Panc1 (cell line): ENCODE data around the gene MYRIP. TPM values are rescaled to one million over a fixed set of nuclear protein-coding genes. Genes with fewer than 3 reads are reported as not detected.

ENCODE experiments used
- ATAC-seq: fragments of 200-7000 bp; cut with Tn5 transposase; 2 replicates; pipeline ENCODE4 v1.9.1; 2020; ENCODE audit warnings: mild to moderate bottlenecking, moderate library complexity
- BruUV-seq: library from RNA; stranded (reverse); fragments of 400-500 nt; replicated peaks from 2 replicates; lab custom pipeline; 2021; lab: Mats Ljungman, UMichigan
- CTCF ChIA-PET: fragments of 300-600 bp; sonication (Branson Sonifier 250); formaldehyde crosslinking; loops from one replicate; lab custom pipeline; 2022; ENCODE audit warnings: antibody characterized with exemption; lab: Charles Lee
- POLR2A ChIA-PET: fragments of 300-600 bp; sonication (Branson Sonifier 250); formaldehyde crosslinking; loops from one replicate; lab custom pipeline; 2022; ENCODE audit warnings: antibody characterized with exemption; lab: Charles Lee
- DNase-seq: peaks from one replicate; pipeline ENCODE4 v3.0.0-alpha.2; 2010; ENCODE audit warnings: low read depth, low spot score
- H3K27ac ChIP-seq: 2 replicates; pipeline ENCODE4 v1.5.1; 2011; ENCODE audit warnings: mild to moderate bottlenecking, low read length, inconsistent platforms
- H3K27me3 ChIP-seq: fragments of 200-500 bp; sonication (Bioruptor generic); 2 replicates; pipeline ENCODE4 v1.6.0; 2014; ENCODE audit warnings: low read length, inconsistent platforms; ENCODE audit not compliant: control insufficient read depth, insufficient read depth
- H3K36me3 ChIP-seq: fragments of 200-500 bp; sonication (Bioruptor generic); 2 replicates; pipeline ENCODE4 v1.5.1; 2014; ENCODE audit warnings: inconsistent platforms, mild to moderate bottlenecking, low read length, moderate library complexity; ENCODE audit not compliant: control insufficient read depth, insufficient read depth
- H3K4me1 ChIP-seq: 2 replicates; pipeline ENCODE4 v1.5.1; 2011; ENCODE audit warnings: inconsistent platforms, mild to moderate bottlenecking, low read length, moderate library complexity; ENCODE audit not compliant: control insufficient read depth, insufficient read depth
- H3K4me3 ChIP-seq, 2 experiments: 2 replicates each; pipeline ENCODE4 v1.5.1; 2011 to 2012; ENCODE audit warnings: low read depth in 2 of 2, low read length in 2 of 2, mild to moderate bottlenecking in 2 of 2, inconsistent platforms in 1 of 2, moderate library complexity in 1 of 2
- H3K9me3 ChIP-seq: fragments of 200-500 bp; sonication (Bioruptor generic); 2 replicates; pipeline ENCODE4 v1.5.1; 2014; ENCODE audit warnings: low read depth, mild to moderate bottlenecking, inconsistent platforms, low read length, moderate library complexity; ENCODE audit not compliant: control insufficient read depth, insufficient read depth
- POLR2AphosphoS5 ChIP-seq: IDR thresholded peaks from 2 replicates; pipeline ENCODE4 v1.6.1; 2012; ENCODE audit warnings: mild to moderate bottlenecking, low read depth, low read length, moderate library complexity
- SIN3A ChIP-seq: IDR thresholded peaks from 2 replicates; pipeline ENCODE4 v1.6.1; 2012; ENCODE audit warnings: low read depth, mild to moderate bottlenecking, low read length, moderate library complexity, borderline replicate concordance; ENCODE audit not compliant: insufficient read depth
- TCF7L2 ChIP-seq: IDR thresholded peaks from 2 replicates; pipeline ENCODE4 v1.6.1; 2011; ENCODE audit warnings: mild to moderate bottlenecking, low read depth, low read length, inconsistent platforms
- in situ Hi-C: cut with HindIII; loops from 2 replicates; pipeline ENCODE4 v1.10.0; 2016; ENCODE audit warnings: low sequenced_read_pairs, low pct_unique_long_range_greater_than_20kb
- intact Hi-C: fragments of 100-400 bp; cut with micrococcal nuclease; formaldehyde crosslinking; loops from one replicate; pipeline ENCODE4 v1.10.0; 2022; ENCODE audit not compliant: unreplicated experiment
- total RNA-seq: library from RNA; stranded (reverse); gene quantifications from one replicate; pipeline ENCODE4 v1.2.1, GENCODE V29; 2021; ENCODE audit not compliant: unreplicated experiment
- TF ChIP-seq, protein P1 (sequence below): fragments of 450-650 bp; IDR thresholded peaks from 2 replicates; pipeline ENCODE4 v1.5.1; 2017; ENCODE audit warnings: mild to moderate bottlenecking
- TF ChIP-seq, protein P2 (sequence below), 2 experiments: IDR thresholded peaks; 2 replicates each; pipeline ENCODE4 v1.6.1; 2011 to 2012; ENCODE audit warnings: low read depth in 2 of 2, control low read depth in 1 of 2, low read length in 1 of 2, mild to moderate bottlenecking in 1 of 2, moderate library complexity in 1 of 2; ENCODE audit not compliant: insufficient read depth in 1 of 2

MYRIP gene
- total RNA-seq, 1 experiment from 2014 or later, result 0.59 TPM

DNA sequence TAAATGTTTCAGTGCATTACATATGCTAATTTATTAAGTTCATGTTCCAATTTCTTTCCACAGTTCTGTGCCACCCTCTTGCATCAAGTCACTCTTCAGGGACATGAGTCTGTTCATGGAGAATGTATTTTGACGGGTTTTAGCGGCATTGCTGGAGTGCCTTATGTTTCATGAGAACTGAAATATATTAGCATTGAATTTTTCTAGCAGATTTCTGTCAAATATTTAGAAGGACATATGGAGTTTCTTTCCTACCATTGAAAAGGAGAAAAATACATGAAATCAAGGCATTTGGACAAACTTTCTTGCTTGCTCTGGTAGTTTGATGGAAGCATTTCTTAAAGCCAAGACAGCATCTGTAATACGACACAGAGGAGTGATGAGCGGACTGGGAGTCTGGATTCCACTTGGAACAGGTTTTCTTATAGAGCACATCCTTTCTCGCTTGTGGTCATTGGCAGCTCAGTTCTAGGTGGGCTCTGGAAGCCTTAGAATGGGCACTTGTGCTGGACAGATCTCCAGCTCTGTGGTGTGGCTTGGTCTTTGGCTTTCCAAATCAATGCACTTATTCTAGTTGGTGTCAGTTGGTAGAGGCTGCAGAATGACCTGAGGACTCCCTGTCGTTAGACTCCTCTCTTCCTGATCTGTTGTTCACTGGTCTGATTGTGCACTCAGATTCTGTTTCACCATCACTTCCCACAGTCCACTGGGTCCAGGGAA is 415.5 kb downstream of the MYRIP start:
- ATAC-seq, result no peak
- Histone ChIP-seq H3K36me3 (no peaks in the 10 kb centered on the region), H3K9me3 (no peaks in the 10 kb centered on the region), H3K4me1 (no peaks in the 10 kb centered on the region), H3K4me3 (no peak overlapping the region), H3K27ac (no peak overlapping the region), H3K27me3 (no peaks in the 10 kb centered on the region)
- CTCF ChIA-PET, result no interaction called here
- intact Hi-C loops (no loop called here), in situ Hi-C loops (no loop called here)
- POLR2A ChIA-PET, result no interaction called here
- DNase-seq, result no peak
- TF ChIP-seq POLR2AphosphoS5, result no peak
- TF ChIP-seq, protein P1, sequence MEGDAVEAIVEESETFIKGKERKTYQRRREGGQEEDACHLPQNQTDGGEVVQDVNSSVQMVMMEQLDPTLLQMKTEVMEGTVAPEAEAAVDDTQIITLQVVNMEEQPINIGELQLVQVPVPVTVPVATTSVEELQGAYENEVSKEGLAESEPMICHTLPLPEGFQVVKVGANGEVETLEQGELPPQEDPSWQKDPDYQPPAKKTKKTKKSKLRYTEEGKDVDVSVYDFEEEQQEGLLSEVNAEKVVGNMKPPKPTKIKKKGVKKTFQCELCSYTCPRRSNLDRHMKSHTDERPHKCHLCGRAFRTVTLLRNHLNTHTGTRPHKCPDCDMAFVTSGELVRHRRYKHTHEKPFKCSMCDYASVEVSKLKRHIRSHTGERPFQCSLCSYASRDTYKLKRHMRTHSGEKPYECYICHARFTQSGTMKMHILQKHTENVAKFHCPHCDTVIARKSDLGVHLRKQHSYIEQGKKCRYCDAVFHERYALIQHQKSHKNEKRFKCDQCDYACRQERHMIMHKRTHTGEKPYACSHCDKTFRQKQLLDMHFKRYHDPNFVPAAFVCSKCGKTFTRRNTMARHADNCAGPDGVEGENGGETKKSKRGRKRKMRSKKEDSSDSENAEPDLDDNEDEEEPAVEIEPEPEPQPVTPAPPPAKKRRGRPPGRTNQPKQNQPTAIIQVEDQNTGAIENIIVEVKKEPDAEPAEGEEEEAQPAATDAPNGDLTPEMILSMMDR, result no peak
- no peak for TF ChIP-seq TCF7L2
- TF ChIP-seq, protein P2, sequence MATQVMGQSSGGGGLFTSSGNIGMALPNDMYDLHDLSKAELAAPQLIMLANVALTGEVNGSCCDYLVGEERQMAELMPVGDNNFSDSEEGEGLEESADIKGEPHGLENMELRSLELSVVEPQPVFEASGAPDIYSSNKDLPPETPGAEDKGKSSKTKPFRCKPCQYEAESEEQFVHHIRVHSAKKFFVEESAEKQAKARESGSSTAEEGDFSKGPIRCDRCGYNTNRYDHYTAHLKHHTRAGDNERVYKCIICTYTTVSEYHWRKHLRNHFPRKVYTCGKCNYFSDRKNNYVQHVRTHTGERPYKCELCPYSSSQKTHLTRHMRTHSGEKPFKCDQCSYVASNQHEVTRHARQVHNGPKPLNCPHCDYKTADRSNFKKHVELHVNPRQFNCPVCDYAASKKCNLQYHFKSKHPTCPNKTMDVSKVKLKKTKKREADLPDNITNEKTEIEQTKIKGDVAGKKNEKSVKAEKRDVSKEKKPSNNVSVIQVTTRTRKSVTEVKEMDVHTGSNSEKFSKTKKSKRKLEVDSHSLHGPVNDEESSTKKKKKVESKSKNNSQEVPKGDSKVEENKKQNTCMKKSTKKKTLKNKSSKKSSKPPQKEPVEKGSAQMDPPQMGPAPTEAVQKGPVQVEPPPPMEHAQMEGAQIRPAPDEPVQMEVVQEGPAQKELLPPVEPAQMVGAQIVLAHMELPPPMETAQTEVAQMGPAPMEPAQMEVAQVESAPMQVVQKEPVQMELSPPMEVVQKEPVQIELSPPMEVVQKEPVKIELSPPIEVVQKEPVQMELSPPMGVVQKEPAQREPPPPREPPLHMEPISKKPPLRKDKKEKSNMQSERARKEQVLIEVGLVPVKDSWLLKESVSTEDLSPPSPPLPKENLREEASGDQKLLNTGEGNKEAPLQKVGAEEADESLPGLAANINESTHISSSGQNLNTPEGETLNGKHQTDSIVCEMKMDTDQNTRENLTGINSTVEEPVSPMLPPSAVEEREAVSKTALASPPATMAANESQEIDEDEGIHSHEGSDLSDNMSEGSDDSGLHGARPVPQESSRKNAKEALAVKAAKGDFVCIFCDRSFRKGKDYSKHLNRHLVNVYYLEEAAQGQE (IDR thresholded peaks at IDR 0.05; ENCODE audit: insufficient read depth in 1 of 2, low read depth in 2 of 2, low read length in 1 of 2), result no peak
- TF ChIP-seq SIN3A, result no peak
- no TSS peak for BruUV-seq

DNA sequence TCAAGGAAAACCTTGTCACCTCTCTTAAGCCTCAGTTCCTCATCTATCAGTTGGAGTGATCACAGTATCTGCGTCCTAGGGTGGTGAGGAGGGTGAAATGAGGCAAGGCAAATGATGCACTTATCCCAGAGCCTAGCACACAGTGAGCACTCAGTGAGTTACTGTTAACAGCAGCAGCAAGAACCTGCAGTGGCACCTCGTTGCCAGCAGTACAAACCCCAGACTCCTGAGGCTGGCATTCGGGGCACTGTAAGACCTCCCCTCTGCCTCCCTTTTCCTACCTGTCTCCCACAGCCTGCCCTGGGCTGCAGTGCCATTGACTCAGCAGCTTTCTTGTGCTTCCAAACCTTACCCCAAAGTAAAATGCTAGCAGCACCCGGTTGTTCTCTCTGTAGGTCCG is 417.2 kb downstream of the MYRIP start:
- intact Hi-C loops (no loop called here), in situ Hi-C loops (no loop called here)
- BruUV-seq, result no TSS peak
- Histone ChIP-seq H3K9me3 (no peaks in the 10 kb centered on the region), H3K27ac (no peak overlapping the region), H3K4me1 (no peaks in the 10 kb centered on the region), H3K4me3 (no peak overlapping the region), H3K36me3 (no peaks in the 10 kb centered on the region), H3K27me3 (no peaks in the 10 kb centered on the region)
- ATAC-seq, result no peak
- ChIA-PET POLR2A (no interaction called here), CTCF (no interaction called here)
- TF ChIP-seq SIN3A, result no peak
- TF ChIP-seq TCF7L2, result no peak
- TF ChIP-seq, protein P2 (IDR thresholded peaks at IDR 0.05; ENCODE audit: insufficient read depth in 1 of 2, low read depth in 2 of 2, low read length in 1 of 2), result no peak
- no peak for DNase-seq
